ENCODE data around the gene SPDYE16. TPM values are rescaled to one million over a fixed set of nuclear protein-coding genes. Genes with fewer than 3 reads are reported as not detected.
"Not testable (repeated sequence)": the region's sequence is repeated elsewhere in the genome, so short reads cannot be mapped to it uniquely, and the experiment has no call there.

SPDYE16 gene, protein sequence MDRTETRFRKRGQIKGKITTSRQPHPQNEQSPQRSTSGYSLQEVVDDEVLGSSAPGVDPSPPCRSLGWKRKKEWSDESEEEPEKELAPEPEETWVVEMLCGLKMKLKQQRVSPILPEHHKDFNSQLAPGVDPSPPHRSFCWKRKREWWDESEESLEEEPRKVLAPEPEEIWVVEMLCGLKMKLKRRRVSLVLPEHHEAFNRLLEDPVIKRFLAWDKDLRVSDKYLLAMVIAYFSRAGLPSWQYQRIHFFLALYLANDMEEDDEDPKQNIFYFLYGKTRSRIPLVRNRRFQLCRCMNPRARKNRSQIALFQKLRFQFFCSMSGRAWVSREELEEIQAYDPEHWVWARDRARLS
- 0.05 and 0.27 TPM in 2 replicates for total RNA-seq

DNA sequence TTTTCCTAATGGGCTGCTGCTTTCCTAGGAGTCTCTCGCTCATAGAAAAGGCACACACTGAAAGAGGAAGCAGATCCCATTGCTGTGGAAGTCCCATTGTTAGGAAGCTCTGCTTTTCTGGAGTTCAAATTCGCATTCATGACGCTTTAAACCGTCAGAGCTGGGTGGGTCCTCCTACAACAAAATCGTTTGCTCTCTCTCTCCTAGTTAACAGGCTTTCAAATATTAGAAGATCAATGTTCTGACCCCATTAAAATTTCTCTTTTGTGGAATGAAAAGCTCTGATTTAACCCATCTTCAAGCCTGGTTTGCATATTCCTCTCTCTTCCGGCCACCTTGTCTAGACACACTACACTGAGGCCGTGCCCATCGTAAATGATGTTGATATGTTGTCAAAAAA is at the start of gene SPDYE16:
TSS of gene SPDYE16 (minus strand) at position 101 of the 400 bp plus-strand sequence. CDS start 1,838 bp downstream, outside the sequence.
- intact Hi-C loops (cut with micrococcal nuclease) = not testable (repeated sequence)

DNA sequence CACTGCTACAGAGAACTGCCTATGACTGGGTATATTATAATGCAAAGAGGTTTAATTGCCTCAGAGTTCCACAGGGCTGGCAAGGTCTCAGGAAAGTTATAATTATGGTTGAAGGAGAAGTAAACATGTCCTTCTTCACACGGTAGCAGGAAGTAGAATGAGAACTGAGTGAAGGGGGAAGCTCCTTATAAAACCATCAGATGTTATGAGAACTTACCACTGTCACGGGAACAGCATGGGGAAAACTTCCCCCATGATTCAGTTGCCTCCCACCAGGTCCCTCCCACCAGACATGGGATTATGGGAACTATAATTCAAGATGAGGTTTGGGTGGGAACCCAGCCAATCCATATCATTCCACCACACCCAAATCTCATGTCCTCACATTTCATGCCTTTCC is 49.6 kb upstream of the SPDYE16 start:
- intact Hi-C loops (cut with micrococcal nuclease) = not testable (repeated sequence)

DNA sequence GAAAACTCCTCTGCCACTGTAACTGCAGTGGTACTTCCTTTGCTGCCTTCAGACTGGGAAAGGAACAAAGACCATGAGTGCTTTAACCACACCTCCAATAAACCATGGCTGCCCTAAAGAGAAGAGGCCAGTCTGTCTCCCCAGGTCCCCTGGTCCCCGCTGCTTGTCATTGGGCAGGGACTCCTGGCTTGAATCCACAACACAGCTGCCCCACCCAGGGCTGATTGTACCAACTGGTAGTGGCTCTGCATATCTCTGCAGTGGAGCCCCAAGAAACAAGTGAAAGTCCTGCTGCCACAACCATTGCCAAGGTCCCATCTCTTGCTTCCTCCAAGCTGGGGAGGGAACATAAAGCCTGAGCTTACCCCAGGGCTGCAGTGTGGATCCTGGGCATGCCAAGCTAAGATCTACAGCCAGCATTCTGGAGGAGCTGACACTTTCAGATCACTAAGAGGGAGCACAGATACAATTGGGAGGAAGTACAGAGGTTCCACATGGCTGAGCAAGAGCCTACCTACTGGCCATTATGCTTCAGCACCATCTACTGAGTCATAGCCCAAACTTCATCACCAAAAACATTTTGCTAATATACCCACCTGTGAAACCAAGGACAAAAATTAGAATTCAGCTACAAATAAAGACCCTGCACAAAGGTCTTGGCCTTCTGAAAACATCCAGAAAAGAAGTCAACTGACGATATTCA is 48.7 kb upstream of the SPDYE16 start:
- intact Hi-C loops (cut with micrococcal nuclease) = not testable (repeated sequence)

DNA sequence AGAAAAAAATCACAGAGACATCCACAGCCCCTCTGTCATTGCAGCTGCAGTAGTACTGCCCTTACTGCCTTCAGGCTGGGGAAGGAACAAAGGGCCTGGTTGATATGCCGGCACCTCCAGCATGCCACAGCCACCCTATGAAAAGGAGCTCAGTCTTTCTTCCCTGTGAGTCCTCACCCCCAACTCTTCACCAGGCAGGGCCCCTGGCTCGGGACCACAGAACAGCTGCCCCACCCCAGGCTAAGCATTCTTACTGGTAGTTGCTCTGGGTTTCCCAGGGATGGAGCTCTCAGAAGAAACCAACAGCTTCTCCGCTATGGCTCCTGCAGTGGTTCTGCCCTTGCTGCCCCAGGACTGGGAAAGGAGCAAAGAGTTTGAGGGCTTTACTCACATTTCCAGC is 47.9 kb upstream of the SPDYE16 start:
- intact Hi-C loops (cut with micrococcal nuclease) = not testable (repeated sequence)

DNA sequence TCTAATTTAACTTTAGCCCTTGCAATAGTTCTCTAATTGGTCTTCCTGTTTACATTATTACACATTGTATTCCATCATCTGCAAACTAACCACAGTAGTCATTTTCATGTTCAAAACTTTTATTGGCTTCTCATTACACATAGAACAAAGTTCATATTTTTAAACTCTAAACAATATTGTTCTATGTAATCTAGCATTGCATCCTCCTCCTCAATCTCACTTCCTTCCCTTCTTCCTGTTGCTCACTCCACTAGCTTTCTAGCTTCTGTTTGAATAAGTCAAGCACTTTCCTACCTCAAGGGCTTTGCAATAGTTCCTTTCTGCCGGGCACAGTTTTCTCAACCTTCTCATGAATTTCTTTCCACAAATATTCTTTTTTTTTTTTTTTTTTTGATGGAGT is 45.5 kb upstream of the SPDYE16 start:
- intact Hi-C loops (cut with micrococcal nuclease) = not testable (repeated sequence)

DNA sequence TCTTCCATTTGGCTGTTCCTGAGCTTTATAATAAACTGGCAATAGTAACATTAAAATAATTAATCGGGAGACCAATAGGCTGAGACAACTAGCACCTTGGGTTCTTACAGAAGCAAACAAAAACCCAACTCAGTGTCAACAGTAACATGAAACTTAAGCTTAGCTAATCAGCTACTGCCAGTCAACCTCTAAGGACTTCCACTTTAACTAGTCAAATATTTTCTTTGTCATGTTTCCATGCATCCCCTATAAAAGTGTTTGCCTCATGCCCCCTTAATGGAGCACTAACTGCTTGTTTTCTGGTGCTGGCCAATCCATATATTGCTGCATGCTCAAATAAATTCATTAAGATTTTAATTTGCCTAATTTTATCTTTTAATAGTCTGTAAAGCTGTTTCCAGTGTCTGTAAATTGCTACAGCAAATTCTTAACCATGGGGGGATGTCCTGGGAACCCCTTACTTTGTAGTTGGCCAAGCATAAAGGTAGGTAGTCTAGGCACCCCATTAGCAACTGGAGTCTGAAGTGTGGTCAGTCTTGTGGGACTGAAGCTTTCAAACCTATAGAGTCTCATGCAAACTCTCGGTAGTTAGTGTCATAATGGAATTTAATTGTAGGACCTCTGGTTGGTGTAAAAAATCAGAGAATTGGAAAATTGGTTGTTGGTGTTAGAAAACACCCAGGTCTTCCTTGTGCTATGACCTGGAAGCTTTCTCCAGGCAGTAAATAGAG is 43.7 kb upstream of the SPDYE16 start:
- intact Hi-C loops (cut with micrococcal nuclease) = not testable (repeated sequence)

DNA sequence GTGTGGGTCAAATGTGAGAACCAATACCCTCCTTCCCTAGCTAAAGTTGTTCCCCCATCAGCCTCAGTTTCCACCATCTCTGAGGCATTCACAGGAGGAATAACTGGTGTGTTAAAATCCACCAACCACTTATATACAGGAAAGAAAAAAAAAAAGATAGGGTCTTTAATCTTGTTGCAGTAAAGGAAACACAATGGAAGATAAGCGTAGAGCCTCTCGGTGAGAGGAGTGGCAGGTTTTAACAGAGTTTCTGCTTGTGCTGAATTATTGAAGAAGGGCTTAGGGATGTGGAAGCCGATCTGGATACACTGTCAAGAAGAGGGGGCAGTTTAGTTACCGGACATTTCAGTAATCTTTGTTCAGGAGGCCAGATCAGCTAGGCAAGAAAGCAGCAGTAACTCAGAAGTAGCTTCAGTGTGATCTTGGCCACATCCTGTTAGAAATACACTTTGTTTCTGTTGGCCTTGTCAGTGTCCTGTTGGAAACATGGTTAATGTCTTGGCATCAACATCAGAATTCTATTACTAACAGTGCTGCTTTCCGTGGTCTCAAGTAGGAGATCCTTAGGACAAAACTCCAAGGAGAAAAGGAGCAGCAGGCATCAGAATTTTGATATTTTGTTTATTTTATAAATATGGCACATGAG is 40.7 kb upstream of the SPDYE16 start:
- intact Hi-C loops (cut with micrococcal nuclease) = not testable (repeated sequence)

DNA sequence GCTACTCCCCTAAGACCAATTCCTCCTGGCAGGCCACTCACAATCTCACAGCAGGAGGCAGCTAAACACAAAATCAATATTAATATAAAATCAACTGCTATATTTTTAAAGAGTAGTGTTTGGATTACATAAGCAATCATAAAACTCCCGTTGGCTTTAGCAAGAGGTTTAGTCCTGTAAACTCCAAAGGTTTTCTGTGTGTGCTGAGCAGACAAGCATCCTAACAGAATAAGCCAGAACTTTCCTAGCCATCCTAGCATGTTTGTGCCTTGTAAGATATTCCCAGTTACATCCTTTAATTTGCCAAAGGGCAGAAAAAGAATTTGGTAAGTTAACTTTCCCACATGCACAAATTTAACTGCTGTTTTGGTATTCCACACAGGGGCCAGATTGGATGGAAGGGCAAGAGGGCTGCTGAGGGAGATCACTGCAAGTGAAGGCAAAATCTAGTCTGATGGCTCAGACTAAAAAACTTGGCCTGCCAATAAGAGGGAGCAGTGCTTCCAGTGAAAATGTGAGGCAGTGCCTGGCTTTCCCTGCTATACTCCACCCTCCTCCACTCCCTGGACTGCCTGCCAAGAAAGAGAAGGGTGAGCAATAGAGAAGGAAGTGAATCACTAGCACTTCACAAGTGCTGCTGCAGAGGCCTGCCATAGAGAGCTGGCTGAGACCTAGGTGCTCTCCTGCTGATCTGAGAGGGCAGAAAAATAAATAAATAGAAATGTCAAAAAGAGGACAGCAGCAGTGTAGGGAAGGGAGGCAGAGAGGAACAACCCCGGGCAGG is 39.9 kb upstream of the SPDYE16 start:
- intact Hi-C loops (cut with micrococcal nuclease) = not testable (repeated sequence)

DNA sequence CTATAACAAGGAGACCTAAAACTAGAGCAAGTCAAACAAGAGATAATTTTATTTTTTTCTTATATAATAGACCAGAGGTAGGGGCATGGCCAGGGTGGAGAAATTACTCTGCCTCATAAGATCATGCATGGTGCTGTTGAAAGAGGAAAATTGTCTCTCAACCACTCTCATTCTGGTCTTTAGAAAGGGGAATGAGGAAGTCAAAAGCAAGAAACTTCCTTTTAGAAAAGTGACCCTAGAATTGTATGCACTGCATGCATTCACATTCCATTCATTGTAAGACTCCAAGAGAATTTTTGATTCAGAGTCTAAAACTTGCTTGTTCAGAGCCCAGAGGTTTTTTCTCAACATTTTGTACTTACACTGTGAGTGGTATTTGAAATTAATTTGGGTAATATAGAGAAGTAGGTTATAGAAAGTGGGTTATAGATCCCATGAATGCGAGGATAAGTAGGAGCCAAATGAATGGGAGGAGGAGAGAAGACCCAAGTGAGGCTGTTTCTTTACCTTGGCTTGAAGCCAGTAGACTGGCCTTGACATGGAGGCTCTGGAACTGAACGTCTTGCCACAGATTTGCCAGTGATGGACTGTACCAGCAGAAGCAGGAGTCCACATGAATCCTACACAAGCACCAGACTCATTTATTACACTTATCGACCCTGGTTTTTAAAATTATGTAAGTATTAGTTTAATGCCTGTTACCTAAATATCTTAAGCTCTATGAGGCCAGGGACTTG is 33.0 kb upstream of the SPDYE16 start:
- intact Hi-C loops (cut with micrococcal nuclease) = not testable (repeated sequence)

DNA sequence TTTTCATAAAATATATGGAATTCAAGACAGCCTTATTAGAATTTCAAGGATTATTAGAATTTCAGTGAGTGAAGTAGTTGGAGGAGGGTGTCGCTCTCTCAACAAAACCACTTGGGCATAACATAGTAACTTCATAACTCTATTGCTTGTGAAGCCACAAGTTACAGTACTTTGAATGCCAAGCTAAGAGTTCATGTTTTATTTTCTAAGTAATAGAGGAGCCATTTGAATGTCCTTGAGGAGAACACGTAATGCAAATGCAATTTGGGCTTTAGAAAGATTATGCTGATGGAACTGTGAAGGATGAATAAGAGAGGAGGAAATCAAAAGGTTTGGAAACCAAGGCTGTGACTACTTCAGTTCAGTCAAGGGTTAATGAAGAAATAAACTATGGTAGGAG is 32.3 kb upstream of the SPDYE16 start:
- intact Hi-C loops (cut with micrococcal nuclease) = not testable (repeated sequence)

DNA sequence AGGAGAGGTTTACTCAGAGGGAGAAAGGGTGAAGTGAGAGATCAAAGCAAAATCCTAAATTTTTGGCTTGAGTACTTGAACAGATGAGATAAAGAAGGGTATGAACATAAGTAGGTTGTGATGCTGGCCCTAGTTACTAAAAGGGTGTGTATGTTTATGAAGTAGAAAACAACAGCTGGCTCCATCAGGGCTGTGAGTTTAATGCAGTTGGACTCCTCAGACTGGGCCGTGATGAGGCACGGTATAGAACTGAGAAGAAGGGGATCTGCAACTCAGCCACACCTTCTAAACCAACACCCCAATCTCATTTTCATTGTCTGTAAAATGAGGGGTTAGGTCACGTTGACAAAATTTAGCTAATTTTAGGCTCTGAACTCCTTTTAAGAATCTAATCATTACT is 29.2 kb upstream of the SPDYE16 start:
- intact Hi-C loops (cut with micrococcal nuclease) = not testable (repeated sequence)

DNA sequence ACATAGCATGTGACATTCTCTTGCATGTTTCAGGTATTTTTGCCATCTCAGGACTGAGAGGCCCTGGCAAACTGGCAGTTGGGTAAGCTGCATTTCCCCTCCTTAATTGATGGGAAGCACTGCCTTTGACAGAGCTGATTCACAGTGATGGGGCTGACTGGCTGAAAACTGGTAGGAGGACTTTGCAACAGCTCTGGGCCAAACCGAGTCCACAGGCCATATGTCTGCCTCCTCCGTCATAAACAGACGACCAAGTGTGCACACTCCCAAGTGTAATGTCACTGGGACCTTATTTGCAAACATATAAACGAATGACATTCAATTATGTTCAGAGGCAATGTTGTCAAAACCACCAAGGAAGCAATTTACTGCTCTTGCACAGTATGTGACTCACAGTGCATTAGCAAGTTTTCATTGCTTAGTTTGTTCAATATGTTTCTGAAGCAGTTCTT is 27.3 kb upstream of the SPDYE16 start:
- intact Hi-C loops (cut with micrococcal nuclease) = not testable (repeated sequence)

DNA sequence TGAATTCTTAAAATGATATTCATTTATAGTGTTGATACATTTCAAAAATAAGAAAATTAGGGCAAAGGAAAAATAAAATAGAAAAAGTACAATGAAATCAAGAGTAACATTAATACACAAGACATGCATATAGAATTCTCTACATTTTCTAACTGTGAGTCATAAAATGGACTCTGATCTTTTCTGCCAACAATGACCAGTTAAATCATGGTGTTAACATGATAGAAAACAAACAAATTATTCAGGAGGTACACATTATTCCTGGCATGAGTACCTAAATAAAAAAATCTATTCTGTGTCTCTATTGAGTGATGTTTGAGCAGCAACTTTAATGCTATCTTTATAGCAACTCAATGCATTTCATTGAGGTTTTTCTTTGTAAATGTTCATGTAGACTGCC is 25.6 kb upstream of the SPDYE16 start:
- intact Hi-C loops (cut with micrococcal nuclease) = not testable (repeated sequence)

DNA sequence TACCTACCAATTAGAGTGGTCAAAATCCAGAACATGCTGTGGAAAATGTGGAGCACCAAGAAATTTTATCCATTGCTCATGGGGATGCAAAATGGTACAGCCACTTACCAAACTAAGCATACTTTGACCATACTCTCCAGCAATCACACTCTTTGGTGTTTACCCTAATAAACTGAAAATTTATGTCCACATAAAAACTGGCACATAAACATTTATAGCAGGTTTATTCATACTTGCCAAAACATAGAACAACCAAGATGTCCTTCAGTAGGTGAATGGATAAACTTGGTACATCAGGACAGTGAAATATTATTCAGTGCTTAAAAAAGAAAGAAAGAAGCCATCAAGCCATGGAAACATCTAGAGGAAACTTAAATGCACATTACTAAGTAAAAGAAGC is 24.7 kb upstream of the SPDYE16 start:
- intact Hi-C loops (cut with micrococcal nuclease) = not testable (repeated sequence)

DNA sequence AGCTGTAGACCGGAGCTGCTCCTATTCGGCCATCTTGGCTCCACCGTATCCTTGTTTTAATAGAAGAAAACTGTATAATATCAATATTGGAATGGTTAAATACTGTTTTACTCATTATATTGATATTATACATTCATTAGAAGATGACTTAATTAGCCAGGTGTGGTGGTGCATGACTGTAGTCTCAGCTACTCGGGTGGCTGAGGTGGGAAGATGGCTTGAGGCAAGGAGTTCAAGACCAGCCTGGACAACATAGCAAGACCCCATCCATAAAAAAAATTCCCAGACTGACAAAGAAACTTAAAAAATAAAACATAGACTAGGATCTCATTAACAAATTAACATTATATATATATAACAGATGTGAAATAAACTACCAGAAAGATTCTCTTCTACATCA is 24.2 kb upstream of the SPDYE16 start:
- intact Hi-C loops (cut with micrococcal nuclease) = not testable (repeated sequence)

DNA sequence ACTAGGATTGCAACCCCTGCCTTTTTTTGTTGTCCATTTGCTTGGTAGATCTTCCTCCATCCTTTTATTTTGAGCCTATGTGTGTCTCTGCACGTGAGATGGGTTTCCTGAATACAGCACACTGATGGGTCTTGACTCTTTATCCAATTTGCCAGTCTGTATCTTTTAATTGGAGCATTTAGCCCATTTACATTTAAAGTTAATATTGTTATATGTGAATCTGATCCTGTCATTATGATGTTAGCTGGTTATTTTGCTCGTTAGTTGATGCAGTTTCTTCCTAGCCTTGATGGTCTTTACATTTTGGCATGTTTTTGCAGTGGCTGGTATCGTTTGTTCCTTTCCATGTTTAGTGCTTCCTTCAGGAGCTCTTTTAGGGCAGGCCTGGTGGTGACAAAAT is 21.9 kb upstream of the SPDYE16 start:
- intact Hi-C loops (cut with micrococcal nuclease) = not testable (repeated sequence)

DNA sequence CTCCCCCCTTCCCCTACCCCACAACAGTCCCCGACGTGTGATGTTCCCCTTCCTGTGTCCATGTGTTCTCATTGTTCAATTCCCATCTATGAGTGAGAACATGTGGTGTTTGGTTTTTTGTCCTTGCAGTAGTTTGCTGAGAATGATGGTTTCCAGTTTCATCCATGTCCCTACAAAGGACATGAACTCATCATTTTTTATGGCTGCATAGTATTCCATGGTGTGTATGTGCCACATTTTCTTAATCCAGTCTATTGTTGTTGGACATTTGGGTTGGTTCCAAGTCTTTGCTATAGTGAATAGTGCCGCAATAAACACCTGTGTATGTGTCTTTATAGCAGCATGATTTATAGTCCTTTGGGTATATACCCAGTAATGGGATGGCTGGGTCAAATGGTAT is 18.2 kb upstream of the SPDYE16 start:
- intact Hi-C loops (cut with micrococcal nuclease) = not testable (repeated sequence)

DNA sequence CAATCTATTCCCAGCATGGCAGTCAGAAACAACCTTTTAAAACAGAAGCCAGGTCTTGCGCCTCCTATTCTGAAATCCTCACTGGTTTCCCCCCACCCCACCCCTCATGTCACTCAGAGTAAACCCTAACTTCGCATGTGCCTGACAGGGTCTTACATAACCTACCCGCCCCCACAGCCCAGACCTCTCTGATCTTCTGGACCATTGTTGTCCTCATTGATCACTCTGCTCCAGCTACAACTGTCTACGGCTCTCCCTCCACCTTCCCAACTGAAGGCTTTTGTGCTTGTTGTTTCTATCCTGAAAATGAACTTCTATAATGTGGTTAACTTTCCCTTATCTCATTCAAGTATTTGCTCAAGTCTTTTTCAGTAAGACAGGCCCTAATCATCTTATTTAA is 17.1 kb upstream of the SPDYE16 start:
- intact Hi-C loops (cut with micrococcal nuclease) = not testable (repeated sequence)

DNA sequence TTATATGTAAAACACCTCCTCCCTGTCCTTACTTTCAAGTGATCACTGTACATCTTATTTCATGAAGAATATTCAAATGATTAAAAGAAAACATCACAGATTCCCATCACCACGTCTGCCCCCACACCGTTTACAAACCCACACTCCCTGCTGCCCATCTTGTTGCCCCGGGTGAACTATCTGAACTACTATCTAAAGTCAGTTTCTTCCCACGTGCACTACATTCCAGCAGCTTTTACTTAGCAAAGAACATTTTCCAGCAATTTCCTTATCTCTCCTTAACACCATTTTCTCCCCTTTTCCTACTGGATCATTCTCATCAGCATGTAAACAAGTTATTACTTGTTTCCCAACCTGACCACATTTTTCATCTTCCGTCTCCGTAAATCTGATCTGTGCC is 16.6 kb upstream of the SPDYE16 start:
- intact Hi-C loops (cut with micrococcal nuclease) = not testable (repeated sequence)

DNA sequence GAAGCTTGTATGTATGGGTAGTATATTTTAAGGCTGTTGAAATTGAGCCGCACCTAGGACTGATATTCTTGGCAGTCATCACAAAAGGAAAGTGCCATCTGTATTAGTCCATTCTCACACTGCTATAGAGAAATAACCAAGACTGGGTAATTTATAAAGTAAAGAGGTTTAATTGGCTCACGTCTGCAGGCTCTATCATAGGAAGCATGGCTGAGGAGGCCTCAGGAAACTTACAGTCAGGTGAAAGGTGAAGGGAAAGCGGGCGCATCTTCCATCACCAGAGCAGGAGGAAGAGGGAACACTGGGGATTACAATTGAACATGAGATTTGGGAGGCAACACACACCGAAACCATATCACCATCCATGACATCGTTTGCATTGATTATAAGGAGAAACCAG is 8.9 kb upstream of the SPDYE16 start:
- intact Hi-C loops (cut with micrococcal nuclease) = not testable (repeated sequence)
